Panc1 (cell line): ENCODE results near the gene COPRS.

Source experiments
- POLR2AphosphoS5 ChIP-seq: IDR thresholded peaks from 2 replicates; pipeline ENCODE4 v1.6.1; 2012; ENCODE audit warnings: mild to moderate bottlenecking, low read depth, low read length, moderate library complexity
- TF ChIP-seq, protein P1 (sequence below): fragments of 450-650 bp; IDR thresholded peaks from 2 replicates; pipeline ENCODE4 v1.5.1; 2017; ENCODE audit warnings: mild to moderate bottlenecking

DNA sequence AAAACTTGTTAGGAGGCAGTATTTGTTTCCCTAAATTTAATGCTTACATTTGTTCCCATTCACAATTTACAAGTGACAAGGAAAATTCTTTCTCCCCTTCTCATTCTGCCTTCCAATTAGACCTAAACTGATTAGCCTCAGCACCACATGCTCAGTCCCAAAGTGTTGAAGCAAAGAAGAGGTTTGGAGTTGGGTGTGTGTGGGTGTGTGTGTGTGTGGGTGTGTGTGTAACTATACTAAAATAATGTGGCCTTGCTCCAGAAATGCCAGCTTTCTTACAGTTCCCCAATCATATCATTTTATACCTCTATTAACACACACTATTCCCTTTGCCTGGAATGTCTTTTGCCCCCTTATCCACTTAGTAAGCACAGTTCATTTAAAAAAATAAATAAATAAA is 49.3 kb upstream of the COPRS start:
- TF ChIP-seq POLR2AphosphoS5 = no peak
- TF ChIP-seq, protein P1, sequence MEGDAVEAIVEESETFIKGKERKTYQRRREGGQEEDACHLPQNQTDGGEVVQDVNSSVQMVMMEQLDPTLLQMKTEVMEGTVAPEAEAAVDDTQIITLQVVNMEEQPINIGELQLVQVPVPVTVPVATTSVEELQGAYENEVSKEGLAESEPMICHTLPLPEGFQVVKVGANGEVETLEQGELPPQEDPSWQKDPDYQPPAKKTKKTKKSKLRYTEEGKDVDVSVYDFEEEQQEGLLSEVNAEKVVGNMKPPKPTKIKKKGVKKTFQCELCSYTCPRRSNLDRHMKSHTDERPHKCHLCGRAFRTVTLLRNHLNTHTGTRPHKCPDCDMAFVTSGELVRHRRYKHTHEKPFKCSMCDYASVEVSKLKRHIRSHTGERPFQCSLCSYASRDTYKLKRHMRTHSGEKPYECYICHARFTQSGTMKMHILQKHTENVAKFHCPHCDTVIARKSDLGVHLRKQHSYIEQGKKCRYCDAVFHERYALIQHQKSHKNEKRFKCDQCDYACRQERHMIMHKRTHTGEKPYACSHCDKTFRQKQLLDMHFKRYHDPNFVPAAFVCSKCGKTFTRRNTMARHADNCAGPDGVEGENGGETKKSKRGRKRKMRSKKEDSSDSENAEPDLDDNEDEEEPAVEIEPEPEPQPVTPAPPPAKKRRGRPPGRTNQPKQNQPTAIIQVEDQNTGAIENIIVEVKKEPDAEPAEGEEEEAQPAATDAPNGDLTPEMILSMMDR = no peak
